Left ventricle myocardium inferior (tissue), 1 donor: Measurements from ENCODE around the gene ZC3H13. TPM values are rescaled to one million over a fixed set of nuclear protein-coding genes. Genes with fewer than 3 reads are reported as not detected.

Experiments
- DNase-seq: peaks from one replicate; pipeline ENCODE4 v3.0.0-alpha.2; 2020
- H3K27ac ChIP-seq: fragments of 200-600 bp; replicated peaks from 2 replicates; pipeline ENCODE4 v1.8.0; 2021
- H3K27me3 ChIP-seq: fragments of 200-600 bp; 2 replicates; pipeline ENCODE4 v1.8.0; 2021; ENCODE audit warnings: low read depth
- H3K36me3 ChIP-seq: fragments of 200-600 bp; 2 replicates; pipeline ENCODE4 v1.8.0; 2021
- H3K4me1 ChIP-seq: fragments of 200-600 bp; 2 replicates; pipeline ENCODE4 v1.8.0; 2021
- H3K4me3 ChIP-seq: fragments of 200-600 bp; 2 replicates; pipeline ENCODE4 v1.8.0; 2021; ENCODE audit warnings: mild to moderate bottlenecking, moderate library complexity
- H3K9me3 ChIP-seq: fragments of 200-600 bp; replicated peaks from 2 replicates; pipeline ENCODE4 v1.8.0; 2021
- intact Hi-C: fragments of 100-400 bp; cut with micrococcal nuclease; formaldehyde crosslinking; loops from one replicate; pipeline ENCODE4 v1.11.0; 2022
- total RNA-seq: library from RNA; stranded (reverse); fragmentation: NEBNext Ultra II Directional; extraction: Animal tissue kit (Norgen Biotek cat#: 25700); gene quantifications from one replicate; pipeline ENCODE4 v1.2.1, GENCODE V29; 2021
- TF ChIP-seq, protein P1 (sequence below): fragments of 200-600 bp; IDR thresholded peaks from 2 replicates; pipeline ENCODE4 v1.8.0; 2021; ENCODE audit warnings: antibody characterized with exemption, mild to moderate bottlenecking, borderline replicate concordance
- donor health status: DM: no; HTN: yes; CAD: no; lungs with severe emphysema.

Gene ZC3H13
- total RNA-seq, 1 donor from 2014 or later = 37.8 TPM

- TF ChIP-seq, protein P1, sequence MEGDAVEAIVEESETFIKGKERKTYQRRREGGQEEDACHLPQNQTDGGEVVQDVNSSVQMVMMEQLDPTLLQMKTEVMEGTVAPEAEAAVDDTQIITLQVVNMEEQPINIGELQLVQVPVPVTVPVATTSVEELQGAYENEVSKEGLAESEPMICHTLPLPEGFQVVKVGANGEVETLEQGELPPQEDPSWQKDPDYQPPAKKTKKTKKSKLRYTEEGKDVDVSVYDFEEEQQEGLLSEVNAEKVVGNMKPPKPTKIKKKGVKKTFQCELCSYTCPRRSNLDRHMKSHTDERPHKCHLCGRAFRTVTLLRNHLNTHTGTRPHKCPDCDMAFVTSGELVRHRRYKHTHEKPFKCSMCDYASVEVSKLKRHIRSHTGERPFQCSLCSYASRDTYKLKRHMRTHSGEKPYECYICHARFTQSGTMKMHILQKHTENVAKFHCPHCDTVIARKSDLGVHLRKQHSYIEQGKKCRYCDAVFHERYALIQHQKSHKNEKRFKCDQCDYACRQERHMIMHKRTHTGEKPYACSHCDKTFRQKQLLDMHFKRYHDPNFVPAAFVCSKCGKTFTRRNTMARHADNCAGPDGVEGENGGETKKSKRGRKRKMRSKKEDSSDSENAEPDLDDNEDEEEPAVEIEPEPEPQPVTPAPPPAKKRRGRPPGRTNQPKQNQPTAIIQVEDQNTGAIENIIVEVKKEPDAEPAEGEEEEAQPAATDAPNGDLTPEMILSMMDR = no peak
- no peak for DNase-seq
- Histone ChIP-seq H3K4me3 (no peak overlapping the region), H3K9me3 (no peaks in the 10 kb centered on the region), H3K27ac (no peak overlapping the region), H3K4me1 (peaks cover 8% of the 10 kb centered on the region), H3K27me3 (no peaks in the 10 kb centered on the region), H3K36me3 (peaks cover 44% of the 10 kb centered on the region)
- intact Hi-C loops = no loop called here
These were observed 97.4 kb downstream of the ZC3H13 start for GRCh38 chr13:45954836-45955800.

DNA sequence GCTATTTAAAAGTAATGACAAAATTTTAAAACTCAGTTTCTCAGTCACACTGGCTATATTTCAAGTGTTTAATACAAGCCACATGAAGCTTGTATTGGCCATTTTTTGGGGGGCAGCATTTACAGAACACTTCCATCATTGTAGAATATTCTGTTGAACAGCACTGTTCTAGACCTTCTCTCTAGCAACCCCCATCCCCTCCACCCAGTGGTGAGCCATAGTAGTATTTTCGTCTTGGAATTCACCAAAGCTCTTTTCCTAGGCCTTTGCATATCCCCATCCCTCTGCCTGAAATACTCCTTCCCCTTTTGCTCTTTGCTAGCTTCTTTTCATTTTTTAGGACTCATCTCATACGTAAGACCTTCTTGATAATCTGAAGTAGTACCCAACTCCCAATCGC is 99.5 kb downstream of the ZC3H13 start:
- no peak overlapping the region for H3K4me3 ChIP-seq
- TF ChIP-seq, protein P1 = no peak
- no peak overlapping the region for H3K27ac ChIP-seq
- no peak for DNase-seq
- H3K9me3 ChIP-seq = no peaks in the 10 kb centered on the region
- no peaks in the 10 kb centered on the region for H3K27me3 ChIP-seq
- peaks cover 28% of the 10 kb centered on the region for H3K36me3 ChIP-seq
- intact Hi-C loops = no loop called here
- peaks cover 8% of the 10 kb centered on the region for H3K4me1 ChIP-seq

- TF ChIP-seq, protein P1 = no peak
- DNase-seq = no peak
- intact Hi-C loops = no loop called here
- no peak overlapping the region for H3K27ac ChIP-seq
- no peaks in the 10 kb centered on the region for H3K27me3 ChIP-seq
- H3K9me3 ChIP-seq = no peaks in the 10 kb centered on the region
- H3K4me1 ChIP-seq = peaks cover 8% of the 10 kb centered on the region
- H3K36me3 ChIP-seq = peaks cover 14% of the 10 kb centered on the region
- H3K4me3 ChIP-seq = no peak overlapping the region
These were observed 100.8 kb downstream of the ZC3H13 start for GRCh38 chr13:45951724-45952123.

DNA sequence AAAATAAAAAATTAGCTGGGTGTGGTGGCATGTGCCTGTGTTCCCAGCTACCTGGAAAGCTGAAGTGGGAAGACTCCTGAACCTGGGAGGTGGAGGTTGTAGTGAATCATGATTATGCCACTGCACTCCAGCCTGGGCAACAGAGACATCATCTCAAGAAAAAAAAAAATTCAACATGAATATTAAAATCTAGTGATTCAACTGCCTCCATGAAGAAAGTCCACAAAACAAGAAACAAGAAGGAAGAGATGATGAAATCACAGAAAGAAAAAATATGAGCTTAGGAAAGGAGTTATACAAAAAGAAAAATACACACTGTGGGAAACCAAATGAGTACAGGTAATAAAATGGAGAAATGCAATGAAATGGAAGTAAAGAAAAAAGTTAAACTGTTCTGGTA is 101.4 kb downstream of the ZC3H13 start:
- intact Hi-C loops = no loop called here
- Histone ChIP-seq H3K4me1 (peaks cover 8% of the 10 kb centered on the region), H3K36me3 (peaks cover 9% of the 10 kb centered on the region), H3K27me3 (no peaks in the 10 kb centered on the region), H3K27ac (no peak overlapping the region), H3K4me3 (no peak overlapping the region), H3K9me3 (no peaks in the 10 kb centered on the region)
- TF ChIP-seq, protein P1 = no peak
- DNase-seq = no peak

GRCh38 chr13:45950386-45951000 is 102.1 kb downstream of the ZC3H13 start:
- Histone ChIP-seq H3K4me1 (peaks cover 2% of the 10 kb centered on the region), H3K36me3 (peaks cover 6% of the 10 kb centered on the region), H3K27ac (no peak overlapping the region), H3K9me3 (no peaks in the 10 kb centered on the region), H3K4me3 (no peak overlapping the region), H3K27me3 (no peaks in the 10 kb centered on the region)
- intact Hi-C loops = no loop called here
- TF ChIP-seq, protein P1 = no peak
- no peak for DNase-seq
